ENCODE data around the gene ABCA3.

DNA sequence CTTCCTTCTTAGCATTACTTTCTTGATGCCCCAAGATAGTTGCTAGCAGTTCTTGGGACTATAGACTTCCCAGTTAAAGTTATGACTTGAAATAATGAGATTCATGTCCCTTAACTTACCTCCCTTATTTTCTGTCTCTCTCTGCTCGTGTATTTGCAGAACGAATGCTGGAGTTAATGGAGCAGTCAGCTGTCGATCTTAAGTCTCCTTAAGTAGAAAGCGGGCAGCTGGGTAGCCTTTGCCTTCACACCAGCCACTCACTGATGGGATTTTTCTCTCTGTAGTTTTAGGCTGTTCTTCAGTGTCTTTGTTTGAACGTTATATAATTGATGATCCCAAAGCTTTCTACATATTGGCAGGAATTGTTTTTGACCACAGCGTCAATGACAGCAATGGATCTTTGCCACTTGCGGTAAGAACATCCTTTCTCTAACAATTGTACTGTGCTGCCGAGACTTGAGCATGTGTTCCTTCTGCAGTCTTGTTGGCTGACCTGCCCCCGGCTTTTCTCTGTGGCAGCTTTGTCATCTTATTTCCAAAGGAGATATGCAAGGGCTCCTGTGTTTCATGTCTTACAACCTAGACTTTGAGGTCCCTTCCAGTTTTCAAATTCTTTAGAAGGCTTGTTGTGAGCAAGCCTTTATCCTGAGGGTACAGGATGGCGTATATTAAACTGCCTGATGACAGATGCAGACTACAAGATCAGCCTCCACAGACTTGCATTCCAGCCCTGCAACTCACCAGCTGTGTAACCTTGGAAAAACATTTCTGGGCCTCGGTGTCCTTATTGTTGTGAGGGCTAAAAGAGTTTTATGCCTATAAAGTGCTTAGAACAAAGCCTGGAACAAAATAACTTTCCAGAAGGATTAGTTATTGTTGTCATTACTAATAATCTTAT, 25.1 kb upstream of the ABCA3 start:
- TF ChIP-seq MXI1 (conservative IDR thresholded peaks at IDR 0.05; ENCODE audit: poor library complexity, severe bottlenecking) (no peak), EZH2 (IDR thresholded peaks at IDR 0.05; ENCODE audit: borderline replicate concordance, insufficient read depth, low read length, poor library complexity, severe bottlenecking) (no peak), POLR2AphosphoS5 (IDR thresholded peaks at IDR 0.05) (no peak), EP300 (conservative IDR thresholded peaks at IDR 0.05; ENCODE audit: poor library complexity, severe bottlenecking) (no peak), TAF1 (IDR thresholded peaks at IDR 0.05; ENCODE audit: low read depth) (no peak), RAD21 (conservative IDR thresholded peaks at IDR 0.05) (no peak), SMC3 (conservative IDR thresholded peaks at IDR 0.05; ENCODE audit: poor library complexity) (no peak)
- TF ChIP-seq, protein P1, sequence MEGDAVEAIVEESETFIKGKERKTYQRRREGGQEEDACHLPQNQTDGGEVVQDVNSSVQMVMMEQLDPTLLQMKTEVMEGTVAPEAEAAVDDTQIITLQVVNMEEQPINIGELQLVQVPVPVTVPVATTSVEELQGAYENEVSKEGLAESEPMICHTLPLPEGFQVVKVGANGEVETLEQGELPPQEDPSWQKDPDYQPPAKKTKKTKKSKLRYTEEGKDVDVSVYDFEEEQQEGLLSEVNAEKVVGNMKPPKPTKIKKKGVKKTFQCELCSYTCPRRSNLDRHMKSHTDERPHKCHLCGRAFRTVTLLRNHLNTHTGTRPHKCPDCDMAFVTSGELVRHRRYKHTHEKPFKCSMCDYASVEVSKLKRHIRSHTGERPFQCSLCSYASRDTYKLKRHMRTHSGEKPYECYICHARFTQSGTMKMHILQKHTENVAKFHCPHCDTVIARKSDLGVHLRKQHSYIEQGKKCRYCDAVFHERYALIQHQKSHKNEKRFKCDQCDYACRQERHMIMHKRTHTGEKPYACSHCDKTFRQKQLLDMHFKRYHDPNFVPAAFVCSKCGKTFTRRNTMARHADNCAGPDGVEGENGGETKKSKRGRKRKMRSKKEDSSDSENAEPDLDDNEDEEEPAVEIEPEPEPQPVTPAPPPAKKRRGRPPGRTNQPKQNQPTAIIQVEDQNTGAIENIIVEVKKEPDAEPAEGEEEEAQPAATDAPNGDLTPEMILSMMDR (IDR thresholded peaks at IDR 0.05; ENCODE audit: poor library complexity, severe bottlenecking) = no peak
- TF ChIP-seq, protein P2, sequence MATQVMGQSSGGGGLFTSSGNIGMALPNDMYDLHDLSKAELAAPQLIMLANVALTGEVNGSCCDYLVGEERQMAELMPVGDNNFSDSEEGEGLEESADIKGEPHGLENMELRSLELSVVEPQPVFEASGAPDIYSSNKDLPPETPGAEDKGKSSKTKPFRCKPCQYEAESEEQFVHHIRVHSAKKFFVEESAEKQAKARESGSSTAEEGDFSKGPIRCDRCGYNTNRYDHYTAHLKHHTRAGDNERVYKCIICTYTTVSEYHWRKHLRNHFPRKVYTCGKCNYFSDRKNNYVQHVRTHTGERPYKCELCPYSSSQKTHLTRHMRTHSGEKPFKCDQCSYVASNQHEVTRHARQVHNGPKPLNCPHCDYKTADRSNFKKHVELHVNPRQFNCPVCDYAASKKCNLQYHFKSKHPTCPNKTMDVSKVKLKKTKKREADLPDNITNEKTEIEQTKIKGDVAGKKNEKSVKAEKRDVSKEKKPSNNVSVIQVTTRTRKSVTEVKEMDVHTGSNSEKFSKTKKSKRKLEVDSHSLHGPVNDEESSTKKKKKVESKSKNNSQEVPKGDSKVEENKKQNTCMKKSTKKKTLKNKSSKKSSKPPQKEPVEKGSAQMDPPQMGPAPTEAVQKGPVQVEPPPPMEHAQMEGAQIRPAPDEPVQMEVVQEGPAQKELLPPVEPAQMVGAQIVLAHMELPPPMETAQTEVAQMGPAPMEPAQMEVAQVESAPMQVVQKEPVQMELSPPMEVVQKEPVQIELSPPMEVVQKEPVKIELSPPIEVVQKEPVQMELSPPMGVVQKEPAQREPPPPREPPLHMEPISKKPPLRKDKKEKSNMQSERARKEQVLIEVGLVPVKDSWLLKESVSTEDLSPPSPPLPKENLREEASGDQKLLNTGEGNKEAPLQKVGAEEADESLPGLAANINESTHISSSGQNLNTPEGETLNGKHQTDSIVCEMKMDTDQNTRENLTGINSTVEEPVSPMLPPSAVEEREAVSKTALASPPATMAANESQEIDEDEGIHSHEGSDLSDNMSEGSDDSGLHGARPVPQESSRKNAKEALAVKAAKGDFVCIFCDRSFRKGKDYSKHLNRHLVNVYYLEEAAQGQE (IDR thresholded peaks at IDR 0.05; ENCODE audit: borderline replicate concordance) = no peak
